Activated CD4-positive, alpha-beta T cell treated with anti-CD3 and anti-CD28 coated beads, Interleukin-2, amount 50 U/mL, for 4 hours (primary cell): ENCODE data around the gene SLC6A3.
"Not testable (repeated sequence)": the region's sequence is repeated elsewhere in the genome, so short reads cannot be mapped to it uniquely, and the experiment has no call there.

Experiments
- DNase-seq, 2 experiments: peaks; one replicate each; pipeline ENCODE4 v3.0.0-alpha.2; 2020

The SLC6A3 gene

DNA sequence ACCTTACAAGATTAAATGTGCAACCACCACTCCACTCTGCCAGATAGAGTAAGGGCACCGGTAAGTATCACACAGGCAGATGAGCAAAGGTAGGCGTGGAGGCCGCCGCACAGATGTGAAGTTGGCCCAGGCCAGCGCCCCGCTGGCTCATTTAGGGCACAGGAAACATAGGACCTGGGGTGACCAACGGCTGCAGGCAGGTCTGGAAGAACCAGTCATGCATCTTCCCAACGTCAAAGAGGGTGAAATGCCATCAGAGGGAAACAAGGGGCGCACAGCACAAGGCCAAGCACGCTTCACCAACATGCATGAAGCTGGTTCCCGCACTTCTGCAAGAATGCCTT, 31.7 kb upstream of the SLC6A3 start:
- no peak for DNase-seq

DNA sequence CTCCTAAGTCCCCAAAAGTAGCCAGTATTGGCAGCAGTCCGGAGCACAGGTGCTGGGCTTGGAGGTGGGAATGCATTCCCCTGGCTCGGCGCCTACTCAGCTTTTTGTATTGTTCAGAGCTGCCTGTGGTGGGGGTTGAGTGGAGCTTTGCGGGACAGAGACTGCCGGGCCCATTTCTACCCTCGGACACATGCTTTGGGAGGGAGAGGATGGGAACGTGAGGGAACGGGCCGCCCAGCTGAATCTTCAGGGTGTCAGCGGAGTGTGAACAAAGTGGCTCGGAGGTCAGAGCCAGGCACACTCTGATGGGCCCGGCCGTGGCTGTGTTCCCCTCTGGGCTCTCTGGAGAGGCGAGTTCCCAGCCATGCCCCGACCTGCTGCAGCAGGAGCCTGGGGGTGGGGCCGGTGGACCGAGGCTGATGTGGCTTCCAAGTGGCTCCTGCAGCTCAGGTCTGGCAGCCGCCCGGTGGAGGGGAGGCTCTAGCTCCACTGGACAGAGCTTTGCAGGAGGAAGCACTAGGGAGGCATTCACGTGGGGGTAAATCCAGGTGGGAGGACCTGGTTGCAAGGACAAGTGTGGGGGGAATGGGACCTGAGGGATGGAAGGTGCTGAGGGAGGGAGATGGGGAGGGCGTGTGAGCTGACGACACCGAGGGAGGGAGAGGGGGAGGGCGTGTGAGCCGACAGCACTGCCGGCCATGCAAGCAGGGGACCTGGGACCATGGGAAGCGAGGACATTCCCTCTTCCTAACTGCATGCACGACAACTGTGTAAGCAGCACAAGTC, 31.1 kb upstream of the SLC6A3 start:
- DNase-seq = no peak

DNA sequence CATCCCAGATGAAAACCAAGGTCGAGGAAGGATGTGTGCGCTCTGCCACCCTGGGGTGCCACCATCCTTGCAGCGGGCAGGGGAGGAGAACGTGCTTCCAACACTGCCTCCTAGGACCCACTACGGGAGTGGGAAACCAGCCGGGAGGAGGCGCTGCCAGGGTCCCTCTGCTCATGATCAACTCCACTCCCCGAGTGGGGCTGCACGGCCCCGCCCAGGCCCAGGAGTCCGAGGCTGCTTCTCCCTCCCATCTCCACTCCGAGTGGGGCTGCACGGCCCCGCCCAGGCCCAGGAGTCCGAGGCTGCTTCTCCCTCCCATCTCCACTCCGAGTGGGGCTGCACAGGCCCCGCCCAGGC, 30.3 kb upstream of the SLC6A3 start:
- DNase-seq = not testable (repeated sequence)

DNA sequence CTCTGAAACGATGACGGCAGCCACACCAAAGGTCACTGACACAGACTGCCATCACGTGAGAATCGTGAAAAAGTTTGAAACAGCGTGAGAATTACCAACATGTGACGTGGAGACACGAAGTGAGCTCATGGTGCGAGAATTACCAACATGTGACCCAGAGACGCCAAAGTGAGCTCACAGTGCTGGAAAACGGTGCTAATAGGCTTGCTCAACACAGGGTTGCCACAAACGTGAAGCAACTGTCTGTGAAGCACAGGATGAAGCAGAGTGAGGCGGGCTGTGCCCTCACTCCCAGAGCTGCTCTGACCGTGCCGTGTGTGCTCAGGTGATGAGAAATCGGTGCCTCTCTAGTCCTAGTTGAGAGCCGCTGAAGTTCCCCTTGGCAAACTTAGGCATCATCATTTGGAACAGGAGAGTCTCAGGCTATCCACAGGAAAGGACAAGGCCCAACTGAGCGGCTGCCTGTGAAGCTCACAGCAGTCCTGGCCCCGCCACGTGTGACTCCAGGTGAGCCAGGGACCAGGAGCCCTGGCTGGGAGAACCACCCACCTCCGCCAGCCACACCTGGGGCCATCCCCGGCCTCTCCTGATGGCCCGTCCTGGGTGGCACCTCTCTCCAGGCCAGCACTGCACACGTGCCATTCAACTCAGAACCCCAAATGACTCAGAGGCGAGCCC, 29.8 kb upstream of the SLC6A3 start:
- no peak for DNase-seq

DNA sequence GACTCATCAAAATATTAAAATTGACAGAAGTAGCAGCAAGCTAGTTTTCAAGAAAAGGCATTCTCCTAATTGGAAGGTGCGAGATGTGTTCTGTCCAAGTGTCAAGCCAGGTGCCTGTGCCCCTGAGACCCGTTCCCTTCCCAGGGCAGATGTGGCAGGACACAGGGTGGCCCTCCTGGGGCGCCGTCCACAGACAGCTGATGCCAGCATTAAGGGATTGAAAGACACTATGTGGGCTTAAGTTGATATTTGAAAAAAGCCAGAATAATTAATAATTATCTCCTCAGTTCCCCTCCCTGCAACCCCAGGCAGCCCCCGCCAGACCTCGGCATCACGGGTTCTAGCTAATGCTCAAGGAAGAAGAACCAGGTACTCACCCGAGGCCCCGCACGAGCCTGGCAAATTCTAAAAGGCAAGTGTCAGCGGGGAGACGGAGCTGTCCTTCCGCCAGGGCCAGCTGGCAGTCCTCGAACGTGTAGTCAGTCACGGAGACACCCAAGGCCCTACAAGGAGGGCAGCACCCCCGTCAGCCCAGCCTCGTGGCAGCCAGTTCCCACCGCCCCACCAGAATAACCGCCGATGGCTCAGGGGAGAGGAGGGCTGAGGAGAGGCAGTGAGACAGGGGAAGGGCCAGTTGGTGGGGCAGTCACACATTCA, 29.1 kb upstream of the SLC6A3 start:
- no peak for DNase-seq

DNA sequence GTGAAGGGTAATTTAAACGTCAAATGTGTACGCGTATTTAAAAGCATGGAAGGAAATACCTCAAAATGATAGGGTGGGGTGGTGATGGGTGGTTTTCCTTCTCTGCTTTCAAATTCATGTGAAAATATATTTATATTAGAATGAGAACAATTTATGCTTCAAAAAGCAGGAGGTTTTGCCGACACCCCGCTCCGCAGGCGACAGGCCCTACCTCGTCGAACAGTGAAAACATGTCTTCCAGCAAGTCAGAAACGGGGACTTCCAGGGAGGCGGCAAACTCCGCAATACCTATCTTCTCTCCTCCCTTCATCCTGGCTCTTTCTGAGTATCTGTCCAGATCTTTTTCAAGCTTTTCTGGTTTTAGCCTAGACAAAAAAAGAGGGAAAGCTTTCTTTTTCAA, 28.5 kb upstream of the SLC6A3 start:
- DNase-seq = no peak

DNA sequence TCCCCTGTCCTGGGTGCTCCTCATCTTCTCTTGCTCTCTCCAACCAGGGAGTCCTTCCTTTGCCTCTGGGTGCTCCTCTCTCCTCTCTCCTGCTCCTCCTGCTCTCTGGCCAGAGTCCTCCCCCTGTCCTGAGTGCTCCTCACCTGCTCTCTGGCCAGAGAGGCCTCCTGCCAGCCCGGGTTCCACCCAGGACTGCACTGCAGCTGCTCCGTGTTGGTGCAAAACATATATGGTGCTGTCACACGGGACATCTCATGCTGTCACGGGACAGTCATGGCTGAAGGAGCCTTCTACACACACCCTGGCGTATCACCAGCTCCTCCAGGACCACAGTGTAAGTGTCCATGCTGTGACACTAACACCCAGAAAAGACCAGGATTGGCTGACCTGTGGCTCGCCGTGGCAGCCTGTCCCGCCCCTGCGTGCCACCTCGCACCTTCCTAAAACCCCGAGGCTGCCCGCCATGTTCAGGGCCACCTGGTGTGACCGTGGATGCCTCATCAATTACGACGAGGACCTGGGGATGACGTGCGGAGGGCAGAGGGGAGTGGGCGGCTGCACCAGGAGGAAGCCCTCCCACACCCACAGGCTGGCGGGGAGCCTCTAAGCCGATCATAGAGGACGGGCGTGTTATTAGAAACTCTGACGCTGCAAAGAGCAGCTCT, 27.9 kb upstream of the SLC6A3 start:
- DNase-seq = no peak

DNA sequence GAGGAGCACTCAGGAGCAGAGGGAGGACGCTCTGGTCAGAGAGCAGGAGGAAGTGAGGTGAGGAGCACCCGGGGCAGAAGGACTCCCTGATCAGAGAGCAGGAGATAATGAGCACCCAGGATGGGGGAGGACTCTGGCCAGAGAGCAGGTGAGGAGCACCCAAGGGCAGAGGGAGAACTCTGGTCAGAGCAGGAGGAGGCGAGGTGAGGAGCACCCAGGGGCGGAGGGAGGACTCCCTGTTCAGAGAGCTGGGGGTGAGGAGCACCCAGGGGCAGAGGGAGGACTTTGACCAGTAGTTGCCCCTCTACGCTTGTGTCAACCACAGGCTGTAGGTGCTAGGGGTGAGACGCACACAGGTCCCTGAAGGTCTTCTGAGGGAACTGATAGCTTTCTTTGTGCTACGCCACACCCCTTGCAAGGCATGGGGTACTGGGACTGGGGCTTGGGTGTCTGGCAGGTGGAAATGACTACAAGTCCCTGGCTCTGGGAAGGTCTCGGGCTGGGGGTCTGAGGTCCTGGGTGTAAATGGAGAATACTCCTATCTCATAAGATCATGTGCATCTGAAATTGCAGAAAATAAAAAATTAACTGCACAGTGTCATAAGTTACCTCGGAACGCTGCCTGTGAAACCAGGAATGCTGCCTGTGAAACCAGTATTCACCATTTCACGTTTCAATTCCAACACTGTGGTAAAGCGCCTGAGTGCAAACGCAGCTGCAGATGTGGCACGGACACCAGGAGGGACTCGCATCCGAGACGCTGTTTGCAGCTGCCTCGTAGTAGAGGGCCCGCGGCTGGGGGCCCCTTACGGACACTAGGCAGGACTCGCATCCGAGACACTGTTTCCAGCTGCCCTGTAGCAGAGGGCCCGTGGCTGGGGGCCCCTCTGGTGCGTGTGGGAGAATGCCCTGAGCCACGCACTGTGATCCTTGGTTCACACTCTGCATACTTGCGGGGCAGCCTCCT, 27.0 kb upstream of the SLC6A3 start:
- DNase-seq = no peak

DNA sequence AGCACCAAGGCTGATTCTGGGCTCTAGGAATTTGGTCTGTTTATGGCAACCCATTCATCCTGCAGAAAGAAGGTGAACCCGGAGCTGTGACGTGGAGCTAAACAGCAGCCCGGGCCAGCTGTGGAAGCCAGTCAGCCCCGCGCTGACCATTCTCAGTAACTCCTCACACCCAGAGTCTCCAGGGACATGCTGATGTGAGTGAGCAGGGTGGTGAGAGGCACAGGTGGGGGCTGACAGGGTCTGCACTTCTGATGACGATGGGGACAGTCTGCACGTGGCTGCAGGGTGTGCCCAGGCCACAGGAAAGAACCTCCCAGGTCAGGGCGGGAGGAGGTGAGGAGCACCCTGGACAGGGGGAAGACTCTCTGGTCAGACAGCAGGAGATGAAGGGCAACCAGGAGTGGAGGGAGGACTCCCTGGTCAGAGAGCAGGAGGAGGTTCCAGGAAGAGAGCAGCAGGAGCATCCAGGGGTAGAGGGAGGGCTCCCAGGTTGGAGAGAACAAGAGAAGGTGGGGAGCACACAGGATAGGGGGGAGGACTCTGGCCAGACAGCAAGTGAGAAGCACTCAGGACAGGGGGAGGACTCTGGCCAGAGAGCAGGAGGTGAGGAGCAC, 26.1 kb upstream of the SLC6A3 start:
- no peak for DNase-seq

DNA sequence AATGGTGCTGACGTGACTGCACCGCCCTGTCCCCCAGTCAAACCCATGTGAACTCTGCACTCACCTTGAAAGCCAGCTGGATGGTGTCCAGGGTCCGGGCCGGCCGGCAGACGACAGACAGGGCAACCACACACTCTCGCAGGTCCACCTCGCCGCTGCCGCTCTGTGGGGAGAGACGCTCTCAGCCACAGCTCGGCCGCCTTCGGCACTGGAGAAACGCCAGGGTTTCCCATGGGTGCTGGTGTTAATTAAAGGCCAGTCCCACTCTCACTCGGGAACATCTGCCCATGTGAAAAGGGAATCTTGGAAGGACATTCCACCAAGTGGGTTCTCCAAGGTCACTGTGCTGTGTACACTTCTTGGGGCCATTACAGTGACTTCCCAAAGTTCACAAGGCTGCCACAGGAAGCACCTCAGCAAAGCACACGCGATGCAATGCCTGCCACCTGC, 25.5 kb upstream of the SLC6A3 start:
- DNase-seq = no peak

DNA sequence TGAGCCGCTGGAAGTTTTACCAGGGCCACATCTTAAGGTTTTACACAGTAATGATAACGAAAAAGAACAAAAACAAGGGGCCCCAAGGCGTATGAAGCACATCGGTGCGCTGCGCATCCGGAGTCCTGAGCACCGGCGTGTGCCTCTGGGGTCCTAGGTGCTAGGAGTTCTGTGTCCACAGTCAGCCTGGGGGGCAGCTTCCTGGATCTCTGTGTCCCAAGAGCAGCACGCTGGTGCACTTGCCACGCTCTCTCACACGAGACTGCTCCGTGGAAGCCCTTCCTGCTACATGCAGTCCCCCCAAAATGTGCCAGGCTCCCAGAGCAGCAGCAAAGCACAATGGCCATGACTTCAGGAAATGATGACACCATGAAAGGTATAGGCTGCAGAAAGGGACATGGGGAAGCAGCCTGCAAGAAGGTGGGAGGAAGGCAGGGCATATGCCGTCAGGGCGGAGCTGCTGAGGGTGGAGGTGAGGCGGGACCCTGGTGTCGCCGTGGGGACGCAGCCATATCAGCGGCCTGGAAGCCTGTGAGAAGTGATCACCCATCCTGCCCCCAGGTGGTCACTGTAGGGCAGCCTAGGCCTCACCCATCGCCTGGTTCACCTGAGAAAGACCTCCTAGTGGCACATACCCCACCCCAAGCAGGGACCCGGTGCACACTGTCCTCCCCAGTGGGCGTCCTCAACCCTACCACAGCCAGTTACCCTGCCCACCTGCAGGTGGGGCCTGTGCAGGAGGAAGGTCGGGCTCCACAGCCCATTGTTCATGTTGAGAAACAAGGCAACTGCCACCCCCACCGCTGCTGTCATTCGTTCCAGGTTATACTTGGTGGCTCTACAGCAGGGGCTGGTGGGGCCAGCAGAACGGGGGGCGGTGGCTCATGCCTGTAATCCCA, 23.6 kb upstream of the SLC6A3 start:
- DNase-seq = no peak

DNA sequence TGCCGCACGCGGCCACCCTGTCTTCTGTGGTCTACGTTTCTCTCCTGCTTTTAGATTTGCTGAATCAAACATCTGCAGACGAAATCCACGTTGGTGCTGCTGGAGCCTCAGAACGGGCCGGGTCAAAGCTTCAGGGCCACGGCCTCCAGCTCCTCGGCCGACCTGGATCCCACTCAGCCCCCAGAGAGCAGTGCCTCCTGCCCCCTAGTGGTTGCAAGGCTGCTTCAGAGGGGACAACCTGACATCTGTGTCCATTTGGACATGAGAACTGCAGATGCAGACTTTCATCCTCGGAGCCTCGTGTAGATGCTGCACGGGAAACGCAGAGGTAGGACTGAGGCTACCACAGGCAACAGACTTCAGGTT, 23.0 kb upstream of the SLC6A3 start:
- DNase-seq = peak in 1 of 2 experiments; percentile 14

DNA sequence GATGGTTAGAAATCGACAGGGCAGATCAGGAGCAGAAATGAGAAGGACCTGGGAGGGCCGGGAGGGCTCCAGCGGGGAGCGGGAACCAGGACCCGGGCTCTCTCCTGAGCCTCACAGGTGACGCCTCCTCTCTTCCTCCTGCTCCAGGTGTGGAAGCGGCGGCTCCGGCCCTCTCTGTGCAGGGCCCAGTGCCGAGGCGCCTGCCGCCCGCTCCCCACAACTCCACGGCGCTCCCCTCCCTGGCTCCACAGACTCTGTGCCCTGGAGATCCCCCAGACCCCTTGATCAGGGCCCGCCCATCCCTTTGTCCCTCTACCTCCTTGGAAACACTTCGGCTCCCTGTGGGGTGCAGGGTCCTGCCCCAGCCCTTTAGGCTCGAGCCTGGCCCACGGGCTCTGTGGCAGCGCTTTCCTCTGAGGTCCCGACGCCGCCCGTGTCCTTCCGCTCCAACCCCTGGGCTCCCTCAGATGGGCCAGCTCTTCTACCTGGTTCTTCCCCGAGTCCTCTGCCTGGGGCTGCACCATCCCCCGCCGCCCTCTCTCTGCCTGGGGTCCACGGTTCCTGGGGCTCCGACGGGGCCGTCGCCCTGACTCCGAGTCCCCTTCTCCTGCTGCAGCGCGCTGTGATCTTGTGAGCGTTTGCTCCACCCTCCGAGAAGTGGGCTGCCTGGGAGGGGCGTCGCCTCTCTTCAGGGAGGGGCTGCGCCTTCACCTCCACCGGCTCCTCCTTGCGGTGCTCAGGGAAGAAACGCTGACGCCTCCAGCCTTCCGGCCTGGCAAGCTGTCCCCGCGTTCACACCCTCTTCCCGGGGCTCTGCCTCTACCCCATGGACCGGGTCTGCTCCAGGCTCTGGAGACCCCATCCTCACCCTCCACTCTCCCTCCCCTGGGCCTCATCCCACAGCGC, 22.4 kb upstream of the SLC6A3 start:
- no peak for DNase-seq

DNA sequence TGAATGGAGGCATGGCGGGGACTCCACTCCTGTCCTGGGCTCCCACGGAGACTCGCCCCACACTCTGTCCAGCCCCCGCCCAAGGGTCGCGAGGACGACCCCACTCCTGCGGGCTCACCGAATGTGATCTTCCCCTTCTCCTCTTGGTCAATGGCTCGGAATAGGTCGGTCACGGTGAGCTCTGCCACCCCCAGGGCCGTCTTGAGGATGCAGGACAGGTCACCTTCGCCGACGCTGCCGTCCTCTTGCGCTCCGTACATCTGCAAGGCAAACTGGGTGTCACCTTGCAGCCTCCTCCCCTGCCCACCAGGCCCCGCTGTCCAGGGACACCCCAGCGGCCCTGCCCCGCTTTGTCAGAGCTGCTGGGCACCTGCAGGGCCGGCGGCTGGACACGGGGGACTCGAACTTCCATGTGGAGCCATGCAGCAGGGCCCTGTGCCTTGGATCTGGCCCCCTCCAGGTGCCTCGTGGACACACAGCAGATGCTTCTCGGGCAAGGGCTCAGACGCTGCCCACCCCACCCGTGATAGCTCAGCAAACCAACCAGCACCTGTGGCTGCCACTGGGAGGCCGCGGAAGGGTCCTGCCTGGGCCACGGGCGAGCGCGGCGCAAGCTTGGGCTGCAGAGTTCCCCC, 21.5 kb upstream of the SLC6A3 start:
- no peak for DNase-seq

DNA sequence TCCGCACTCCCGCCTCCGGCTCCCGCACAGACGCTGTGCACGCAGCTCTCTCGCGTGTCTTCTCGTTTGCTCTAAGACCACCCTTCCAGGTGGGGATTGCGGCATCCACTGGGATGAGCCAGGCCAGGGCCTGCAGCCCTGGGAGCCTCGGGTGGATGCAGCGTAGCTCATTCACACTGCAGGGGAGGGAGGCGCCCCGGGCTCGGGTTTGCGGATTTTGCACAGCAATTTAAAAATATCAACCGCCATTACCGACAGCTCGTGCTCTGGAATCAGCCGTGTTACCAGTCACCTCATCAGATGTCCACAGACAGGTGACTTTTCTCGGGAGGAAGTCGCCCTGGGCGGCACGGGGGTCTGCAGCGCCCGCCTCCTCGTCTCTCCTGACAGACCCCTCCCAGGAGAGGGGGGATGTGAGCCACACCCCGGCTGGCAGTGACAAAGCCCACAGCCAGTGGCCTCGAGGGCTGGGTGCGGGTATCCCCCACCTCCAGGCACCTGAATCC, 20.8 kb upstream of the SLC6A3 start:
- DNase-seq = no peak

DNA sequence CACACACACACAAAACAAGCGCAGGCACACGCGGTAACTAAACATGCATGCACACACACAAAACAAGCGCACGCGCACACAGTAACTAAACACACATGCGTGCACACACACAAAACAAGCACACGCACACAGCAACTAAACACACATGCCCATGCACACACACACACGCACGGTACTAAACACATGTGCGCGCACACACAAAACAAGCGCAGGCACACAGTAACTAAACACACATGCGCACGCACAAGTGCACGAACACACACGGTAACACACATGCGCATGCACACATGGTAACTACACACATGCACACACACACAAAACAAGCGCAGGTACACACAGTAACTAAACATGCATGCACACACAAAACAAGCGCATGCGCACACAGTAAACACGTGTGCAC, 19.9 kb upstream of the SLC6A3 start:
- no peak for DNase-seq

DNA sequence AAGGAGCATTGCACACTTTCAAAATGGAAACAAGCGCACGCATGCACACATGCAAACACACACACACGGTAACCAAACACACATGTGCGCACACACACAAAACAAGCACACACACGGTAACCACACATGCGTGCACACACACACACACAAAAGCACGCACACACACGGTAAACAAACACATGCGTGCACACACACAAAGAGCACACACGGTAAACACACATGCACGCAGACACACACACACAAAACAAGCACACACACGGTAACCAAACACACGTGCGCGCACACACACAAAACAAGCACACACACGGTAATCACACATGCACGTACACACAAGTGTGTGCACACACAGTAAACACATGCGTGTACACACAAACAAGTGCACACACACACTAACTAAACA, 19.3 kb upstream of the SLC6A3 start:
- no peak for DNase-seq

DNA sequence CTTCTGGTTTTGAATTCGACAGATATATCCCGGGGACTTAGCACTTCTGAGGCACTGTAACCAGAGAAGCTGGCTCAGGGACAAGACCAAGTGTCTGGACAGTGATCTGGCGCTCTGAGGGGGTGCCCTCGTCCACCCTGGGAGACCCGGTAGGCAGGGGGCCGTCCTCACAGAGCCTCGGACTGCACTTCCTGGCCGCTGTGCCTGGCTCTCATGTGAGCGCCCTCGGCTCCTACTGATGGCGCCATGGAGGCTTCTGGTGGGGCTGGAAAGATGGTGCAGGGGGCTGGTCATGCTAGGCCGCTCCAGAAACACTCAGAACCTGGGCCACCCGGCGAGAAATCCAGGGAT, 18.8 kb upstream of the SLC6A3 start:
- DNase-seq = no peak
